T-helper 17 cell (primary cell): ENCODE results near the gene GDPD5. TPM values are rescaled to one million over a fixed set of nuclear protein-coding genes. Genes with fewer than 3 reads are reported as not detected.
A peak's percentile ranks its signal among the peaks of the same experiment; 100 is the strongest.

ENCODE experiments used
- ATAC-seq: fragments of 150-1000 bp; cut with Tn5 transposase; 2 replicates; pipeline ENCODE4 v1.10.0; 2021; ENCODE audit warnings: mild to moderate bottlenecking, moderate library complexity
- DNase-seq, 3 donors: peaks; one replicate each; pipeline versions ENCODE4 v3.0.0 to v3.0.0-alpha.2; 2020 to 2021
- H3K9me3 ChIP-seq: one replicate; pipeline ENCODE4 v1.7.0; 2013; ENCODE audit warnings: low read length, mild to moderate bottlenecking; ENCODE audit not compliant: control insufficient read depth, poor library complexity, severe bottlenecking
- H3K27ac Mint-ChIP-seq: one replicate; pipeline ENCODE4 v1.8.0; 2022; ENCODE audit warnings: mild to moderate bottlenecking, moderate library complexity, mixed read lengths
- H3K27me3 Mint-ChIP-seq: one replicate; pipeline ENCODE4 v1.8.0; 2022; ENCODE audit warnings: mixed read lengths
- H3K36me3 Mint-ChIP-seq: one replicate; pipeline ENCODE4 v1.8.0; 2022; ENCODE audit warnings: low read depth, mixed read lengths
- H3K4me1 Mint-ChIP-seq: one replicate; pipeline ENCODE4 v1.8.0; 2022; ENCODE audit warnings: mild to moderate bottlenecking, mixed read lengths
- H3K4me3 Mint-ChIP-seq: one replicate; pipeline ENCODE4 v1.8.0; 2022; ENCODE audit warnings: mild to moderate bottlenecking, moderate library complexity, mixed read lengths
- total RNA-seq, 4 donors: library from RNA in 2 of 4; stranded (reverse) in 2 of 4; gene quantifications; one replicate each; pipeline ENCODE4 v1.2.3 and lab custom pipeline; 2022 to 2026

The GDPD5 gene
- total RNA-seq, 2 donors from 2014 or later = 77.3 to 108 TPM

- Mint-ChIP-seq H3K4me1 (peaks cover 34% of the 10 kb centered on the region), H3K27ac (peak overlapping the region; percentile 43), H3K27me3 (no peaks in the 10 kb centered on the region), H3K4me3 (no peak overlapping the region), H3K36me3 (peaks cover 2% of the 10 kb centered on the region)
- ATAC-seq (no peak), DNase-seq (no peak)
- no peaks in the 10 kb centered on the region for H3K9me3 ChIP-seq
Measured at GRCh38 chr11:75480185-75481175, 45.3 kb downstream of the GDPD5 start.

- H3K4me1 Mint-ChIP-seq = peaks cover 38% of the 10 kb centered on the region
- no peaks in the 10 kb centered on the region for H3K9me3 ChIP-seq
- no peak overlapping the region for H3K4me3 Mint-ChIP-seq
- ATAC-seq = no peak
- DNase-seq = no peak
- peak overlapping the region; percentile 43 for H3K27ac Mint-ChIP-seq
- H3K27me3 Mint-ChIP-seq = no peaks in the 10 kb centered on the region
- peaks cover 2% of the 10 kb centered on the region for H3K36me3 Mint-ChIP-seq
Measured at GRCh38 chr11:75479597-75480145, 46.1 kb downstream of the GDPD5 start.

GRCh38 chr11:75478783-75479596, 46.8 kb downstream of the GDPD5 start:
- peaks cover 39% of the 10 kb centered on the region for H3K4me1 Mint-ChIP-seq
- H3K4me3 Mint-ChIP-seq = no peak overlapping the region
- no peaks in the 10 kb centered on the region for H3K9me3 ChIP-seq
- ATAC-seq (no peak), DNase-seq (no peak)
- no peaks in the 10 kb centered on the region for H3K27me3 Mint-ChIP-seq
- H3K36me3 Mint-ChIP-seq = peaks cover 2% of the 10 kb centered on the region
- peak overlapping the region; percentile 43 for H3K27ac Mint-ChIP-seq

GRCh38 chr11:75477614-75477935, 48.2 kb downstream of the GDPD5 start:
- peaks cover 35% of the 10 kb centered on the region for H3K4me1 Mint-ChIP-seq
- no peak overlapping the region for H3K4me3 Mint-ChIP-seq
- ATAC-seq = no peak
- DNase-seq = no peak
- H3K27me3 Mint-ChIP-seq = no peaks in the 10 kb centered on the region
- H3K9me3 ChIP-seq = no peaks in the 10 kb centered on the region
- peaks cover 6% of the 10 kb centered on the region for H3K36me3 Mint-ChIP-seq
- H3K27ac Mint-ChIP-seq = peak overlapping the region; percentile 21

- H3K36me3 Mint-ChIP-seq = peaks cover 4% of the 10 kb centered on the region
- peak overlapping the region; percentile 33 for H3K4me3 Mint-ChIP-seq
- no peak for ATAC-seq
Measured at GRCh38 chr11:75476739-75477613, 48.8 kb downstream of the GDPD5 start.

DNA sequence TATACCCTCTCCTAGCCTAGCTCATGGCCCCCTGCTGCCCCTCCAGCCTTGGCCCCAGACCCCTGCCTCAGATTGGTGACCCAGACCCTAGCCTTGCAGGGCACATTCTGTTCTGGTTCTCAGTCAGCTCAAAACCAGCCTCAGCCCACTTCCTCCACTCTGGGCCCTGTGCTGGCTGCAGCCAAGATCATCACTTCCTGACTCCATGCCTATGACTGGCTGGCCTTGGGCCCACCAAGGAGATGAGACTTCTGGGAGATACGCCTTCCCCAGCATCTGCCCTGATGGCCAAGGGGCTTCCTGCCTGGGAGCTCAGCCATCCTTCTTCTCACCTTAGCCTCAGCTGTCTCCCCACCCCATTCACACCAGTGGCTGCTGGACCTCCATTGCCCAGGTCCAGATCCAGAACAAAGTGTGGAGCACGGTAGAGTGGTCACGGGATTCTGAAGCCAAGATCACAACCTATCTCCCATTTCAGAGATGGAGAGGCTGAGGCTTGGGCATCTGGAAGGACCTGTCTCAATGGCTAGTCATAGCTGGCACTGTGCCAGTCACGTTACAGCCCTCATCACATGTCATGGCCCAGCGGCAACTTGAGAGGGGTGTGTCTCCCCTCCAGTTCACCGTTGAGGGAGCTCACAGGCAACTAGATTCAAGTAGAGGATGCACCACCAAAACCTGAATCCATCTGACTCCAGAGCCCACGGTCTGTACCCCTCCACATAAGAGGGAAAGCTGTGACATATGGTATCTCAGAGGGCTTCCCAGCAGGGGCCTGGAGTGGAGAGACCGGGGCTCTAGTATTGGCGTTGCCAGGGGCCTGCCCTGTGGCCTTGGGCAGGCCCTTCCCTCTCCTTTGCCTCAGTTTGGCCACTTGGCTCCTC, 49.7 kb downstream of the GDPD5 start:
- peaks cover 4% of the 10 kb centered on the region for H3K36me3 Mint-ChIP-seq

More at GRCh38 chr11:75476739-75477613, 48.8 kb downstream of the GDPD5 start:
- peaks cover 34% of the 10 kb centered on the region for H3K4me1 Mint-ChIP-seq
- peak overlapping the region; percentile 21 for H3K27ac Mint-ChIP-seq
- no peaks in the 10 kb centered on the region for H3K27me3 Mint-ChIP-seq
- no peak for DNase-seq
- no peaks in the 10 kb centered on the region for H3K9me3 ChIP-seq

GRCh38 chr11:75474878-75475766, 50.6 kb downstream of the GDPD5 start:
- H3K9me3 ChIP-seq = no peaks in the 10 kb centered on the region
- peak overlapping the region; percentile 92 for H3K27ac Mint-ChIP-seq
- H3K36me3 Mint-ChIP-seq = peaks cover 4% of the 10 kb centered on the region
- DNase-seq (peak in 1 of 3 donors; percentile 28), ATAC-seq (peak; percentile 80)
- H3K4me1 Mint-ChIP-seq = peaks cover 34% of the 10 kb centered on the region
- H3K4me3 Mint-ChIP-seq = peak overlapping the region; percentile 86
- H3K27me3 Mint-ChIP-seq = no peaks in the 10 kb centered on the region

More for the DNA sequence above, 49.7 kb downstream of the GDPD5 start:
- peak overlapping the region; percentile 92 for H3K27ac Mint-ChIP-seq
- peaks cover 34% of the 10 kb centered on the region for H3K4me1 Mint-ChIP-seq
- ATAC-seq (peak; percentile 62), DNase-seq (no peak)
- H3K4me3 Mint-ChIP-seq = peak overlapping the region; percentile 86
- no peaks in the 10 kb centered on the region for H3K9me3 ChIP-seq
- H3K27me3 Mint-ChIP-seq = no peaks in the 10 kb centered on the region

- ATAC-seq (no peak), DNase-seq (no peak)
- Mint-ChIP-seq H3K4me3 (no peak overlapping the region), H3K36me3 (peaks cover 4% of the 10 kb centered on the region), H3K4me1 (peaks cover 33% of the 10 kb centered on the region), H3K27me3 (no peaks in the 10 kb centered on the region), H3K27ac (peak overlapping the region; percentile 92)
- no peaks in the 10 kb centered on the region for H3K9me3 ChIP-seq
Measured at GRCh38 chr11:75474240-75474639, 51.5 kb downstream of the GDPD5 start.

DNA sequence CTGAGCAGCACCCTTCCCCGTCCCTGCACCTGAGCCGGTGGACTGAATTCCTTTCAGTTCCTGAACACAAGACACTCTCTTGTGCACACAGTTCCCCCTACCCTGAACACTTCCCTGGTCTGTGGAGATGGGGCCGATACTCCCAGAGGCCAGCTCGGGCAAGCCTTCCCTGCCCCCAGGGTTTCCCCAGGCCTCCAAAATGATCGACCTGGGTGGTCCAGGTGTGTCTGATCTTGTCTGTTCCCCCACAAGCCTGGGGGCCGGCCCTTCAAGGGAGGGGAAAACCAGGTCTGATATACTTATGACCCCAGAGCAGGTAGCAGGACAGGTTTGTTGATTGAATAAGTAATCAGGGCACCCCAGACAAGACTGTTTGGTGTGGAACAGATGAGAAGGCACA, 52.1 kb downstream of the GDPD5 start:
- Mint-ChIP-seq H3K4me3 (no peak overlapping the region), H3K36me3 (peaks cover 4% of the 10 kb centered on the region), H3K4me1 (peaks cover 33% of the 10 kb centered on the region), H3K27ac (no peak overlapping the region), H3K27me3 (no peaks in the 10 kb centered on the region)
- no peak for DNase-seq
- H3K9me3 ChIP-seq = no peaks in the 10 kb centered on the region
- no peak for ATAC-seq

- no peak for ATAC-seq
- peaks cover 4% of the 10 kb centered on the region for H3K36me3 Mint-ChIP-seq
- peak overlapping the region; percentile 67 for H3K27ac Mint-ChIP-seq
- H3K9me3 ChIP-seq = no peaks in the 10 kb centered on the region
- peak overlapping the region; percentile 57 for H3K4me3 Mint-ChIP-seq
- no peak for DNase-seq
- no peaks in the 10 kb centered on the region for H3K27me3 Mint-ChIP-seq
- peaks cover 29% of the 10 kb centered on the region for H3K4me1 Mint-ChIP-seq
Measured at GRCh38 chr11:75472081-75472732, 53.5 kb downstream of the GDPD5 start.
